Sigmoid colon (tissue), 7 donors: ENCODE data around the gene XRCC6. TPM values are rescaled to one million over a fixed set of nuclear protein-coding genes. Genes with fewer than 3 reads are reported as not detected.

Experiments
- DNase-seq: peaks from one replicate; pipeline ENCODE4 v3.0.0-alpha.2; 2019
- H3K27ac ChIP-seq, 4 donors: fragments of 200-600 bp; sonication (generic); one replicate each; pipeline ENCODE4 v1.5.1; 2016 to 2019; ENCODE audit warnings: mild to moderate bottlenecking in 1 of 4
- H3K27me3 ChIP-seq, 3 donors: fragments of 200-600 bp; sonication (generic); one replicate each; pipeline ENCODE4 v1.5.1; 2019; ENCODE audit warnings: mild to moderate bottlenecking in 1 of 3
- H3K36me3 ChIP-seq, 4 donors: fragments of 200-600 bp; sonication (generic); one replicate each; pipeline ENCODE4 v1.5.1; 2016 to 2019
- H3K4me1 ChIP-seq, 4 donors: fragments of 200-600 bp; sonication (generic); one replicate each; pipeline ENCODE4 v1.5.1; 2017 to 2019
- H3K4me3 ChIP-seq, 4 donors: fragments of 200-600 bp; sonication (generic); one replicate each; pipeline ENCODE4 v1.5.1; 2017 to 2019; ENCODE audit warnings: mild to moderate bottlenecking in 2 of 4, moderate library complexity in 1 of 4
- H3K9me3 ChIP-seq, 4 donors: fragments of 200-600 bp in 3 of 4; sonication (generic) in 3 of 4; one replicate each; pipeline versions ENCODE4 v1.5.1 to v1.6.1; 2013 to 2019
- EP300 ChIP-seq, 4 donors: sonication (generic); formaldehyde crosslinking; IDR thresholded peaks; one replicate each; pipeline ENCODE4 v1.6.1; 2017; ENCODE audit warnings: antibody characterized with exemption in 4 of 4
- POLR2A ChIP-seq, 2 donors: fragments of 450-650 bp; IDR thresholded peaks; one replicate each; pipeline ENCODE4 v1.6.1; 2016; ENCODE audit warnings: antibody characterized with exemption in 2 of 2, mild to moderate bottlenecking in 2 of 2, moderate library complexity in 2 of 2
- POLR2AphosphoS5 ChIP-seq, 4 donors: sonication (generic); formaldehyde crosslinking; IDR thresholded peaks; one replicate each; pipeline ENCODE4 v1.6.1; 2017; ENCODE audit warnings: antibody characterized with exemption in 4 of 4
- WGBS, 2 donors: extraction: QIAGEN DNeasy Blood & Tissue Kit; methylation state at CpG; one replicate each; pipeline ENCODE4 v1.1.7; 2013; 5-methylcytosine and 5-hydroxymethylcytosine counted together
- intact Hi-C: fragments of 100-400 bp; cut with DNase I; formaldehyde crosslinking; loops from one replicate; pipeline ENCODE4 v1.15.1; 2023
- polyA plus RNA-seq, 3 donors: library from polyadenylated mRNA; stranded (reverse); fragments of 200-250 nt; gene quantifications; one replicate each; pipeline ENCODE4 v1.2.3, GENCODE V29; 2013
- total RNA-seq, 4 donors: library from RNA; depleted of rRNA; stranded (reverse); fragments of >200 nt; gene quantifications; one replicate each; pipeline ENCODE4 v1.1.0, GENCODE V29; 2016
- TF ChIP-seq, protein P1 (sequence below), 4 experiments: fragments of 450-650 bp in 3 of 4; fragments of 200-600 bp in 1 of 4; IDR thresholded peaks; one replicate each; pipeline ENCODE4 v1.5.1; 2016 to 2019; ENCODE audit warnings: antibody characterized with exemption in 4 of 4, mild to moderate bottlenecking in 3 of 4, moderate library complexity in 2 of 4
- donor health status: healthy with polysubstance abuse.
- donor health status: Bipolar disorder and iron deficiency.
- donor health status: healthy.

The XRCC6 gene
- total and polyA plus RNA-seq, 7 donors: 141 to 220 (median 190) TPM

DNA sequence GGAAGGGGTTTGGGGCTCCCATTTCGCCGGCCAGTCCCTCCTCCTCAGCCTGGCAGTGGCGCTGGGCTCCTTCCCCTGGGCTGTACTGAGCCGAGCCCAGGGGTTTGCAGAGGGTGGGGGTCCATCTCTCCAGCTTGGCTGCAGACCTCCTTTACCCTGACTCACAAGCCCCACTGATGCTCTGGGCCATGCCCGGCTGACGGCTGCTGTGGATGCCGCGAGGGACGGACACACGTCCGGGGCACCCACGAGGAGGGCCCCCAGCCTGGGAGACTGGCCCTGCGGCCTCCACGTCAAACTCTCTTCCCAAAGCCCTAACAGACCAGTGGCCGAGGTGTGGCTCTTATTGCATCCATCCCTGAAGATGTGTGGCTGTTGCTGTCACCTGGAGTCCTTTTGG, 45.6 kb upstream of the XRCC6 start:
- Histone ChIP-seq H3K36me3 (peaks cover 10 to 40% (median 17%) of the 10 kb centered on the region in 4 donors), H3K4me3 (no peak overlapping the region), H3K27ac (peak overlapping the region; percentile 34 to 79 (median 66)), H3K9me3 (no peaks in the 10 kb centered on the region), H3K27me3 (no peaks in the 10 kb centered on the region), H3K4me1 (peaks cover 0 to 13% (median 12%) of the 10 kb centered on the region in 4 donors)
- DNase-seq: no peak
- WGBS, 2 donors: 91 to 92% methylated on average over 15 of the region's 15 CpGs
- TF ChIP-seq POLR2A (IDR thresholded peaks at IDR 0.05) (no peak), POLR2AphosphoS5 (IDR thresholded peaks at IDR 0.05) (no peak), EP300 (IDR thresholded peaks at IDR 0.05) (no peak)
- TF ChIP-seq, protein P1, sequence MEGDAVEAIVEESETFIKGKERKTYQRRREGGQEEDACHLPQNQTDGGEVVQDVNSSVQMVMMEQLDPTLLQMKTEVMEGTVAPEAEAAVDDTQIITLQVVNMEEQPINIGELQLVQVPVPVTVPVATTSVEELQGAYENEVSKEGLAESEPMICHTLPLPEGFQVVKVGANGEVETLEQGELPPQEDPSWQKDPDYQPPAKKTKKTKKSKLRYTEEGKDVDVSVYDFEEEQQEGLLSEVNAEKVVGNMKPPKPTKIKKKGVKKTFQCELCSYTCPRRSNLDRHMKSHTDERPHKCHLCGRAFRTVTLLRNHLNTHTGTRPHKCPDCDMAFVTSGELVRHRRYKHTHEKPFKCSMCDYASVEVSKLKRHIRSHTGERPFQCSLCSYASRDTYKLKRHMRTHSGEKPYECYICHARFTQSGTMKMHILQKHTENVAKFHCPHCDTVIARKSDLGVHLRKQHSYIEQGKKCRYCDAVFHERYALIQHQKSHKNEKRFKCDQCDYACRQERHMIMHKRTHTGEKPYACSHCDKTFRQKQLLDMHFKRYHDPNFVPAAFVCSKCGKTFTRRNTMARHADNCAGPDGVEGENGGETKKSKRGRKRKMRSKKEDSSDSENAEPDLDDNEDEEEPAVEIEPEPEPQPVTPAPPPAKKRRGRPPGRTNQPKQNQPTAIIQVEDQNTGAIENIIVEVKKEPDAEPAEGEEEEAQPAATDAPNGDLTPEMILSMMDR (IDR thresholded peaks at IDR 0.05): no peak
- intact Hi-C loops: no loop called here

DNA sequence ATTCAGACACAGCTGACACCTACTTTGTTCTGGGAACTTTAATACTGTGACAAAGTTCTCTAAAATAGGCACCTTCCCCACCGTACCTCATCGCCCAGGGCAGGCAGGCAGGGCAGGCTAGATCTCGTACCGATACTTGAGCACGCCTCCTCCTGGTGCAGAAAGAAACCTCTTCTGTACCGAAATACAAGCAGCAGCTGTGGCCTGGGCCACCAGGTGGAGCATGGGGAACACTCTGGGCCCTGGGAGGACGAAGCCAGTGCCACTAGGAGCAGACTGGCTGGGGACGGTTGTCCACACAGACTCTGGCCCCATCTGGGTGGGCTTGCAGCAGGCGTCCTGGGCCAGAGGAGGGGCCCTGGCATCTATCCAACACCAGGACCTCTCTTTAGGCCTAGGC, 44.2 kb upstream of the XRCC6 start:
- peaks cover 10 to 49% (median 17%) of the 10 kb centered on the region in 4 donors for H3K36me3 ChIP-seq
- H3K27ac ChIP-seq: peak overlapping the region in 3 of 4 donors; percentile 20 to 68 (median 21)
- no peak for TF ChIP-seq EP300 (IDR thresholded peaks at IDR 0.05)
- TF ChIP-seq, protein P1 (IDR thresholded peaks at IDR 0.05): peak in 3 of 4 experiments; percentile 54 to 59 (median 58)
- H3K4me3 ChIP-seq: no peak overlapping the region
- no peaks in the 10 kb centered on the region for H3K27me3 ChIP-seq
- H3K9me3 ChIP-seq: no peaks in the 10 kb centered on the region
- no peak for DNase-seq
- WGBS, 2 donors: 78 to 84% methylated on average over 9 of the region's 9 CpGs
- H3K4me1 ChIP-seq: peaks cover 0 to 13% (median 12%) of the 10 kb centered on the region in 4 donors
- intact Hi-C loops: no loop called here

DNA sequence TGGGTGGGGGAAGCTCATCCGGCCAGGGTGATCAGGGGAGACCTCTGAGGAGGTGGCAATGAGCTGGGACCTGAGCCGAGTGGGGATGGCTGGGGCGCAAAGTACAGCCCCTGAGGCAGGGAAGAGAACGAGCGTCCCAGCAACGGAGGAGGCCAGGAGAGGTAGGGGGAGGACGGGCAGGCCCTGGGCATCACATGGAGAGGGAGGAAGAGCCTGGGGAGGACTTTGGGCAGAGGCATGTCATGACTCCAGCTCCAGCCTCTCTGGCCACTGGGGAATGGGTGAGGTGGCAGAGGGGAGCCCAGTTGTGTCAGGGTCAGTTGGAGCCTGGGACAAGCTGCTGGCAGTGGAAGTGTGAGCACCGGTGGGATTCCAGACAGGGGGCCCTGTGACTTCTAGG, 43.0 kb upstream of the XRCC6 start:
- Histone ChIP-seq H3K27ac (no peak overlapping the region), H3K36me3 (peaks cover 10 to 62% (median 24%) of the 10 kb centered on the region in 4 donors), H3K27me3 (no peaks in the 10 kb centered on the region), H3K4me3 (no peak overlapping the region), H3K4me1 (peaks cover 0 to 13% (median 12%) of the 10 kb centered on the region in 4 donors), H3K9me3 (no peaks in the 10 kb centered on the region)
- intact Hi-C loops: no loop called here
- TF ChIP-seq, protein P1 (IDR thresholded peaks at IDR 0.05): no peak
- no peak for TF ChIP-seq EP300 (IDR thresholded peaks at IDR 0.05)
- TF ChIP-seq POLR2AphosphoS5 (IDR thresholded peaks at IDR 0.05): no peak
- no peak for TF ChIP-seq POLR2A (IDR thresholded peaks at IDR 0.05)
- no peak for DNase-seq
- WGBS, 2 donors: 94 to 96% methylated on average over 8 of the region's 8 CpGs

DNA sequence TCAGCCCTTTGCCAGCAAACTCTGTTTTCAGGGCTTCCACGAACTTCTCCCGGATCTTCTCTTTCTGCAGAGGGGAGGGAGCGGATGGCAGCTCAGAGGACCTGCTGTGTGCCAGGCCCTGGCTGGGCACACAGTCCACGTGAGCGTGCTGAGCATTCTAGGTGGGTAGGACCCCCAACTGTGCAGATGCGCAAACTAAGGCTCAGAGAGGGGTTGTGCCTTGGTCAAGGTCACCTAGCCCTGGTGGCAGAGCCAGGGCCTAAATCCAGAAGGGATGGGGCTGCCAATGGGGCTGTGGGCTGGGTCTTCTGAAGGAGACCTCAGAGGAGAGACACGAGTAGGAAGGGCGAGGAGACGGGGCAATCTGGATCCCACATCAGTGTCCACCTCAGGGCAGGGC, 42.3 kb upstream of the XRCC6 start:
- Histone ChIP-seq H3K27ac (no peak overlapping the region), H3K4me1 (peaks cover 0 to 13% (median 12%) of the 10 kb centered on the region in 4 donors), H3K9me3 (no peaks in the 10 kb centered on the region), H3K36me3 (peaks cover 10 to 69% (median 27%) of the 10 kb centered on the region in 4 donors), H3K4me3 (no peak overlapping the region), H3K27me3 (no peaks in the 10 kb centered on the region)
- TF ChIP-seq, protein P1 (IDR thresholded peaks at IDR 0.05): no peak
- TF ChIP-seq POLR2A (IDR thresholded peaks at IDR 0.05) (no peak), POLR2AphosphoS5 (IDR thresholded peaks at IDR 0.05) (no peak), EP300 (IDR thresholded peaks at IDR 0.05) (no peak)
- intact Hi-C loops: no loop called here
- 95 to 96% methylated on average over 9 of the region's 9 CpGs for WGBS, 2 donors
- DNase-seq: no peak
